WTC11 (cell line): Measurements from ENCODE around the gene NKD1. TPM values are rescaled to one million over a fixed set of nuclear protein-coding genes. Genes with fewer than 3 reads are reported as not detected.

Experiments used
- ATAC-seq: fragments of 200-7000 bp; cut with Tn5 transposase; 2 replicates; pipeline ENCODE4 v1.10.0; 2021; ENCODE audit warnings: mild to moderate bottlenecking, moderate library complexity
- CTCF ChIA-PET: fragments of 300-600 bp; sonication (Branson Sonifier 250); formaldehyde crosslinking; loops from one replicate; lab custom pipeline; 2021; ENCODE audit warnings: antibody characterized with exemption; lab: Charles Lee
- POLR2A ChIA-PET: fragments of 350-600 bp; sonication (Branson Sonifier 250); formaldehyde crosslinking; loops from one replicate; lab custom pipeline; 2021; ENCODE audit warnings: antibody characterized with exemption; lab: Charles Lee
- DNase-seq: peaks from one replicate; pipeline ENCODE4 v3.0.0; 2021; ENCODE audit warnings: low spot score
- H3K27ac Mint-ChIP-seq: 2 replicates; pipeline ENCODE4 v1.8.0; 2021; ENCODE audit warnings: mixed read lengths
- H3K27me3 Mint-ChIP-seq: 2 replicates; pipeline ENCODE4 v1.8.0; 2021; ENCODE audit warnings: low read depth, mild to moderate bottlenecking, moderate library complexity, mixed read lengths
- H3K36me3 Mint-ChIP-seq: 2 replicates; pipeline ENCODE4 v1.8.0; 2021; ENCODE audit warnings: mixed read lengths
- H3K4me1 Mint-ChIP-seq: 2 replicates; pipeline ENCODE4 v1.8.0; 2022; ENCODE audit warnings: mixed read lengths
- H3K4me3 Mint-ChIP-seq: 2 replicates; pipeline ENCODE4 v1.8.0; 2021; ENCODE audit warnings: mild to moderate bottlenecking, moderate library complexity, mixed read lengths
- H3K9me3 Mint-ChIP-seq: 2 replicates; pipeline ENCODE4 v1.8.0; 2021; ENCODE audit warnings: mixed read lengths
- AR ChIP-seq: fragments of 250-450 bp; sonication (Bioruptor Pico); IDR thresholded peaks from 2 replicates; pipeline ENCODE4 v1.9.0; 2021; ENCODE audit warnings: mild to moderate bottlenecking
- ARID4B ChIP-seq: sonication (generic); formaldehyde crosslinking; IDR thresholded peaks from 2 replicates; pipeline ENCODE4 v1.8.0; 2023; ENCODE audit warnings: missing genetic modification reagents, mild to moderate bottlenecking, borderline replicate concordance
- CREB1 ChIP-seq: sonication (generic); formaldehyde crosslinking; IDR thresholded peaks from 2 replicates; pipeline ENCODE4 v1.8.0; 2023; ENCODE audit warnings: mild to moderate bottlenecking, missing genetic modification reagents
- E2F1 ChIP-seq: sonication (generic); formaldehyde crosslinking; IDR thresholded peaks from 2 replicates; pipeline ENCODE4 v1.8.0; 2022; ENCODE audit warnings: mild to moderate bottlenecking, missing genetic modification reagents
- FOXK1 ChIP-seq: sonication (generic); formaldehyde crosslinking; IDR thresholded peaks from 2 replicates; pipeline ENCODE4 v1.8.0; 2022; ENCODE audit warnings: mild to moderate bottlenecking, moderate library complexity, missing genetic modification reagents
- GRHL2 ChIP-seq: fragments of 250-450 bp; sonication (Bioruptor Pico); IDR thresholded peaks from 2 replicates; pipeline ENCODE4 v1.8.0; 2022; ENCODE audit warnings: mild to moderate bottlenecking, moderate library complexity; ENCODE audit not compliant: insufficient replicate concordance, severe bottlenecking
- HMGA2 ChIP-seq: fragments of 250-450 bp; sonication (Bioruptor Pico); IDR thresholded peaks from 2 replicates; pipeline ENCODE4 v1.4.0; 2021; ENCODE audit warnings: mild to moderate bottlenecking, moderate library complexity
- HMGXB4 ChIP-seq: sonication (generic); formaldehyde crosslinking; IDR thresholded peaks from 2 replicates; pipeline ENCODE4 v1.8.1; 2023; ENCODE audit warnings: mild to moderate bottlenecking, moderate library complexity, missing genetic modification reagents
- IRF1 ChIP-seq: sonication (generic); formaldehyde crosslinking; IDR thresholded peaks from 2 replicates; pipeline ENCODE4 v1.8.0; 2023; ENCODE audit warnings: missing genetic modification reagents
- JUN ChIP-seq: sonication (generic); formaldehyde crosslinking; IDR thresholded peaks from 2 replicates; pipeline ENCODE4 v1.8.0; 2023; ENCODE audit warnings: mild to moderate bottlenecking, missing genetic modification reagents
- MYBL2 ChIP-seq: sonication (generic); formaldehyde crosslinking; IDR thresholded peaks from 2 replicates; pipeline ENCODE4 v1.8.1; 2023; ENCODE audit warnings: mild to moderate bottlenecking, moderate library complexity, missing genetic modification reagents
- NFE2L1 ChIP-seq: sonication (generic); formaldehyde crosslinking; IDR thresholded peaks from 2 replicates; pipeline ENCODE4 v1.8.1; 2023; ENCODE audit warnings: missing genetic modification reagents
- OVOL2 ChIP-seq: fragments of 250-450 bp; sonication (Bioruptor Pico); IDR thresholded peaks from 2 replicates; pipeline ENCODE4 v1.9.0; 2021; ENCODE audit warnings: mild to moderate bottlenecking, borderline replicate concordance
- PRRX2 ChIP-seq: fragments of 250-450 bp; sonication (Bioruptor Pico); IDR thresholded peaks from 2 replicates; pipeline ENCODE4 v1.8.0; 2021; ENCODE audit warnings: mild to moderate bottlenecking
- SMAD4 ChIP-seq: sonication (generic); formaldehyde crosslinking; IDR thresholded peaks from 2 replicates; pipeline ENCODE4 v1.8.0; 2022; ENCODE audit warnings: mild to moderate bottlenecking, missing genetic modification reagents
- SOX15 ChIP-seq: fragments of 250-450 bp; sonication (Bioruptor Pico); IDR thresholded peaks from 2 replicates; pipeline ENCODE4 v1.9.0; 2021; ENCODE audit warnings: mild to moderate bottlenecking
- SP1 ChIP-seq: sonication (generic); formaldehyde crosslinking; conservative IDR thresholded peaks from 2 replicates; pipeline ENCODE4 v1.8.1; 2022; ENCODE audit warnings: missing genetic modification reagents
- STAT6 ChIP-seq: sonication (generic); formaldehyde crosslinking; conservative IDR thresholded peaks from 2 replicates; pipeline ENCODE4 v1.8.1; 2023; ENCODE audit warnings: mild to moderate bottlenecking, low read depth, missing genetic modification reagents, moderate library complexity
- ZNF232 ChIP-seq: sonication (generic); formaldehyde crosslinking; IDR thresholded peaks from 2 replicates; pipeline ENCODE4 v1.8.0; 2022; ENCODE audit warnings: mild to moderate bottlenecking, missing genetic modification reagents
- ZNF263 ChIP-seq: sonication (generic); formaldehyde crosslinking; IDR thresholded peaks from 2 replicates; pipeline ENCODE4 v1.8.1; 2022; ENCODE audit warnings: low read depth, mild to moderate bottlenecking, moderate library complexity, missing genetic modification reagents
- total RNA-seq: library from RNA; stranded (reverse); gene quantifications from 3 replicates; pipeline ENCODE4 v1.2.3, GENCODE V29; 2021

NKD1 gene
- total RNA-seq, 1 experiment from 2014 or later: 6.0 TPM

- Mint-ChIP-seq H3K4me1 (peaks cover 3% of the 10 kb centered on the region), H3K9me3 (peaks cover 9% of the 10 kb centered on the region), H3K36me3 (peaks cover 18% of the 10 kb centered on the region), H3K27ac (no peak overlapping the region), H3K4me3 (no peak overlapping the region), H3K27me3 (peaks cover 6% of the 10 kb centered on the region)
- ChIA-PET CTCF (interaction anchor here (0.8 to 2.1 kb wide), 5 partner anchors 39 to 251 kb away, joined by 3 to 10 read pairs (median 3); no protein-coding TSS in a partner anchor), POLR2A (no interaction called here)
- DNase-seq (no peak), ATAC-seq (no peak)
- TF ChIP-seq SOX15 (CRISPR knock-in tag): no peak
- TF ChIP-seq ARID4B (CRISPR knock-in tag): no peak
- no peak for TF ChIP-seq GRHL2
- TF ChIP-seq JUN (CRISPR knock-in tag): no peak
- no peak for TF ChIP-seq SMAD4 (CRISPR knock-in tag)
- no peak for TF ChIP-seq PRRX2
- no peak for TF ChIP-seq NFE2L1
- TF ChIP-seq AR (CRISPR knock-in tag): no peak
- TF ChIP-seq HMGA2 (CRISPR knock-in tag): no peak
- TF ChIP-seq ZNF263: no peak
- TF ChIP-seq HMGXB4 (CRISPR knock-in tag): no peak
- TF ChIP-seq MYBL2 (CRISPR knock-in tag): no peak
- no peak for TF ChIP-seq IRF1 (CRISPR knock-in tag)
- no peak for TF ChIP-seq FOXK1 (CRISPR knock-in tag)
- TF ChIP-seq ZNF232 (CRISPR knock-in tag): no peak
- TF ChIP-seq, all 79 proteins: peak for 0
Observed at GRCh38 chr16:50555269-50555875, 7.2 kb downstream of the NKD1 start.

GRCh38 chr16:50555952-50556673 is 7.9 kb downstream of the NKD1 start:
- Mint-ChIP-seq H3K4me1 (no peaks in the 10 kb centered on the region), H3K9me3 (peaks cover 9% of the 10 kb centered on the region), H3K36me3 (peaks cover 18% of the 10 kb centered on the region), H3K27me3 (no peaks in the 10 kb centered on the region), H3K27ac (no peak overlapping the region), H3K4me3 (no peak overlapping the region)
- no peak for DNase-seq
- ATAC-seq: no peak
- POLR2A ChIA-PET: no interaction called here
- CTCF ChIA-PET: interaction anchor here (0.7 to 2.1 kb wide), 6 partner anchors 38 to 250 kb away, joined by 3 to 10 read pairs (median 3); no protein-coding TSS in a partner anchor
- no peak for TF ChIP-seq STAT6
- no peak for TF ChIP-seq E2F1
- TF ChIP-seq OVOL2: no peak
- no peak for TF ChIP-seq SP1 (CRISPR knock-in tag)
- no peak for TF ChIP-seq CREB1 (CRISPR knock-in tag)
